ENCODE data around the gene RMDN3.

DNA sequence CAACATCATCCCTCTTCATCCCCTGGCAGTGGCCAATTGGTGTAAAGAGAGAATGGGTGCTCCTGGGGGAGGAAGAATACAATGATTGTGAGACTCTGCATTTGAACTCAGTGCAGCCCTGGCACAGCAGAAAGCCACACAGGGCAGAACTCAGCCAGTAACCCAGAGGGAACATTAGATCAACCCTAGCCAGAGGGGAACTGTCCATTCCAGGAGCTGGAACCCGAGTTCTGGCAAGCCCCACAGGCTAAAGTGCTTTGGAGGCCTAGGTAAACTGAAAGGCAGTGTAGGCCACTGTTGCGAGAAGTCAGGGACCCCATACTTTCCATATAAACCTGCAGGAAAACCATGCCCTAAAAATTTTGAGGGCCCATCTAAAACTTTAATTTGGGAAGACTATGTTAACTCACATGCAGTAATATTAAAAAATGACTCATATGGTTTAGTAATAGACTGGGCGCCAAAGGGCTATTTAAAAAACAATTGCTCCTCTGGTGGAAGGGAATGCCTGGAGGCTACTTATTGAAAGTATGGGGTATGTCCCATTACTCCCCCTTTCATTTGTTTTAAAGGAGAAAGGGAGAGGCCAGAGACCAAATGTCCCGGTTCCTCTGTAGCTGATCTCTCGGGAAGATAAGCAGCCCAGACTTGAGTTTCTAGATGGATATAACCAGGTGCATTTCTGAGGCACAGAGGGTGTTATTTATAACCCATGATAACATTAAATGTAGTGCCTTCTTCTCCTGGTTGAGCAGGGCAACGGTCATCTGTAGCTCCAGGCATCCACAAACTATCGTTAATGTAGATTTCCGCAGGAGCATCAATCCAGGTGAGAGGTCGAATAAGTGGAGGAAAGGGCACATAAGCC, 65.9 kb downstream of the RMDN3 start:
- TF ChIP-seq MXI1 (IDR thresholded peaks at IDR 0.05; ENCODE audit: low read depth, low read length): no peak
- no peak for TF ChIP-seq POLR2H (tag; IDR thresholded peaks at IDR 0.05; ENCODE audit: low read depth)
- TF ChIP-seq SMAD3 (CRISPR knock-in tag; conservative IDR thresholded peaks at IDR 0.05): no peak
- no peak for TF ChIP-seq EHMT2 (IDR thresholded peaks at IDR 0.05)
- TF ChIP-seq, protein P1, sequence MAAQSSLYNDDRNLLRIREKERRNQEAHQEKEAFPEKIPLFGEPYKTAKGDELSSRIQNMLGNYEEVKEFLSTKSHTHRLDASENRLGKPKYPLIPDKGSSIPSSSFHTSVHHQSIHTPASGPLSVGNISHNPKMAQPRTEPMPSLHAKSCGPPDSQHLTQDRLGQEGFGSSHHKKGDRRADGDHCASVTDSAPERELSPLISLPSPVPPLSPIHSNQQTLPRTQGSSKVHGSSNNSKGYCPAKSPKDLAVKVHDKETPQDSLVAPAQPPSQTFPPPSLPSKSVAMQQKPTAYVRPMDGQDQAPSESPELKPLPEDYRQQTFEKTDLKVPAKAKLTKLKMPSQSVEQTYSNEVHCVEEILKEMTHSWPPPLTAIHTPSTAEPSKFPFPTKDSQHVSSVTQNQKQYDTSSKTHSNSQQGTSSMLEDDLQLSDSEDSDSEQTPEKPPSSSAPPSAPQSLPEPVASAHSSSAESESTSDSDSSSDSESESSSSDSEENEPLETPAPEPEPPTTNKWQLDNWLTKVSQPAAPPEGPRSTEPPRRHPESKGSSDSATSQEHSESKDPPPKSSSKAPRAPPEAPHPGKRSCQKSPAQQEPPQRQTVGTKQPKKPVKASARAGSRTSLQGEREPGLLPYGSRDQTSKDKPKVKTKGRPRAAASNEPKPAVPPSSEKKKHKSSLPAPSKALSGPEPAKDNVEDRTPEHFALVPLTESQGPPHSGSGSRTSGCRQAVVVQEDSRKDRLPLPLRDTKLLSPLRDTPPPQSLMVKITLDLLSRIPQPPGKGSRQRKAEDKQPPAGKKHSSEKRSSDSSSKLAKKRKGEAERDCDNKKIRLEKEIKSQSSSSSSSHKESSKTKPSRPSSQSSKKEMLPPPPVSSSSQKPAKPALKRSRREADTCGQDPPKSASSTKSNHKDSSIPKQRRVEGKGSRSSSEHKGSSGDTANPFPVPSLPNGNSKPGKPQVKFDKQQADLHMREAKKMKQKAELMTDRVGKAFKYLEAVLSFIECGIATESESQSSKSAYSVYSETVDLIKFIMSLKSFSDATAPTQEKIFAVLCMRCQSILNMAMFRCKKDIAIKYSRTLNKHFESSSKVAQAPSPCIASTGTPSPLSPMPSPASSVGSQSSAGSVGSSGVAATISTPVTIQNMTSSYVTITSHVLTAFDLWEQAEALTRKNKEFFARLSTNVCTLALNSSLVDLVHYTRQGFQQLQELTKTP (IDR thresholded peaks at IDR 0.05; ENCODE audit: low read depth in 1 of 2, partially characterized antibody in 2 of 2): no peak
- TF ChIP-seq, protein P2, sequence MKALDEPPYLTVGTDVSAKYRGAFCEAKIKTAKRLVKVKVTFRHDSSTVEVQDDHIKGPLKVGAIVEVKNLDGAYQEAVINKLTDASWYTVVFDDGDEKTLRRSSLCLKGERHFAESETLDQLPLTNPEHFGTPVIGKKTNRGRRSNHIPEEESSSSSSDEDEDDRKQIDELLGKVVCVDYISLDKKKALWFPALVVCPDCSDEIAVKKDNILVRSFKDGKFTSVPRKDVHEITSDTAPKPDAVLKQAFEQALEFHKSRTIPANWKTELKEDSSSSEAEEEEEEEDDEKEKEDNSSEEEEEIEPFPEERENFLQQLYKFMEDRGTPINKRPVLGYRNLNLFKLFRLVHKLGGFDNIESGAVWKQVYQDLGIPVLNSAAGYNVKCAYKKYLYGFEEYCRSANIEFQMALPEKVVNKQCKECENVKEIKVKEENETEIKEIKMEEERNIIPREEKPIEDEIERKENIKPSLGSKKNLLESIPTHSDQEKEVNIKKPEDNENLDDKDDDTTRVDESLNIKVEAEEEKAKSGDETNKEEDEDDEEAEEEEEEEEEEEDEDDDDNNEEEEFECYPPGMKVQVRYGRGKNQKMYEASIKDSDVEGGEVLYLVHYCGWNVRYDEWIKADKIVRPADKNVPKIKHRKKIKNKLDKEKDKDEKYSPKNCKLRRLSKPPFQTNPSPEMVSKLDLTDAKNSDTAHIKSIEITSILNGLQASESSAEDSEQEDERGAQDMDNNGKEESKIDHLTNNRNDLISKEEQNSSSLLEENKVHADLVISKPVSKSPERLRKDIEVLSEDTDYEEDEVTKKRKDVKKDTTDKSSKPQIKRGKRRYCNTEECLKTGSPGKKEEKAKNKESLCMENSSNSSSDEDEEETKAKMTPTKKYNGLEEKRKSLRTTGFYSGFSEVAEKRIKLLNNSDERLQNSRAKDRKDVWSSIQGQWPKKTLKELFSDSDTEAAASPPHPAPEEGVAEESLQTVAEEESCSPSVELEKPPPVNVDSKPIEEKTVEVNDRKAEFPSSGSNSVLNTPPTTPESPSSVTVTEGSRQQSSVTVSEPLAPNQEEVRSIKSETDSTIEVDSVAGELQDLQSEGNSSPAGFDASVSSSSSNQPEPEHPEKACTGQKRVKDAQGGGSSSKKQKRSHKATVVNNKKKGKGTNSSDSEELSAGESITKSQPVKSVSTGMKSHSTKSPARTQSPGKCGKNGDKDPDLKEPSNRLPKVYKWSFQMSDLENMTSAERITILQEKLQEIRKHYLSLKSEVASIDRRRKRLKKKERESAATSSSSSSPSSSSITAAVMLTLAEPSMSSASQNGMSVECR (CRISPR knock-in tag; IDR thresholded peaks at IDR 0.05): no peak
- TF ChIP-seq CCAR2 (IDR thresholded peaks at IDR 0.05; ENCODE audit: low read depth, low read length): no peak
- TF ChIP-seq HCFC1 (IDR thresholded peaks at IDR 0.05; ENCODE audit: low read depth, low read length): no peak
- no peak for TF ChIP-seq BCL6 (CRISPR knock-in tag; IDR thresholded peaks at IDR 0.05)
- TF ChIP-seq, protein P3, sequence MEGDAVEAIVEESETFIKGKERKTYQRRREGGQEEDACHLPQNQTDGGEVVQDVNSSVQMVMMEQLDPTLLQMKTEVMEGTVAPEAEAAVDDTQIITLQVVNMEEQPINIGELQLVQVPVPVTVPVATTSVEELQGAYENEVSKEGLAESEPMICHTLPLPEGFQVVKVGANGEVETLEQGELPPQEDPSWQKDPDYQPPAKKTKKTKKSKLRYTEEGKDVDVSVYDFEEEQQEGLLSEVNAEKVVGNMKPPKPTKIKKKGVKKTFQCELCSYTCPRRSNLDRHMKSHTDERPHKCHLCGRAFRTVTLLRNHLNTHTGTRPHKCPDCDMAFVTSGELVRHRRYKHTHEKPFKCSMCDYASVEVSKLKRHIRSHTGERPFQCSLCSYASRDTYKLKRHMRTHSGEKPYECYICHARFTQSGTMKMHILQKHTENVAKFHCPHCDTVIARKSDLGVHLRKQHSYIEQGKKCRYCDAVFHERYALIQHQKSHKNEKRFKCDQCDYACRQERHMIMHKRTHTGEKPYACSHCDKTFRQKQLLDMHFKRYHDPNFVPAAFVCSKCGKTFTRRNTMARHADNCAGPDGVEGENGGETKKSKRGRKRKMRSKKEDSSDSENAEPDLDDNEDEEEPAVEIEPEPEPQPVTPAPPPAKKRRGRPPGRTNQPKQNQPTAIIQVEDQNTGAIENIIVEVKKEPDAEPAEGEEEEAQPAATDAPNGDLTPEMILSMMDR (IDR thresholded peaks at IDR 0.05 in 2 of 3, conservative IDR thresholded peaks at IDR 0.05 in 1 of 3; ENCODE audit: insufficient read depth in 2 of 3, low read depth in 1 of 3, low read length in 3 of 3): no peak
- no peak for TF ChIP-seq SMARCA4 (IDR thresholded peaks at IDR 0.05)
- TF ChIP-seq FOXM1 (IDR thresholded peaks at IDR 0.05; ENCODE audit: low read depth): no peak
- TF ChIP-seq FOXM1 (CRISPR knock-in tag; IDR thresholded peaks at IDR 0.05; ENCODE audit: low read depth): no peak
- TF ChIP-seq ZC3H11A (IDR thresholded peaks at IDR 0.05; ENCODE audit: low read depth, low read length): no peak
- TF ChIP-seq NFXL1 (CRISPR knock-in tag; IDR thresholded peaks at IDR 0.05): no peak

All from K562 (cell line).